Right kidney (tissue), 9 donors: ENCODE measurements around the gene AQP11.
"Not testable (repeated sequence)": the region's sequence is repeated elsewhere in the genome, so short reads cannot be mapped to it uniquely, and the experiment has no call there.

Experiments used
- DNase-seq: peaks from one replicate; pipeline ENCODE4 v3.0.0-alpha.2; 2016
- long read RNA-seq, 8 donors: transcript quantifications; one replicate each; lab custom pipeline, GENCODE V29; 2026

The AQP11 gene
- long read RNA-seq, donor 1, transcript AQP11-201 (3 exons, 2,152 nt), result major isoform, 6 of 6 reads
- long read RNA-seq, donor 1, partial matches to known transcripts, result 0 of 6 reads
- long read RNA-seq, donor 1, other reads (novel, unspliced or antisense), result 0 of 6 reads
- long read RNA-seq, donor 2, partial matches to known transcripts, result 0 of 4 reads
- long read RNA-seq, donor 2, other reads (novel, unspliced or antisense), result 0 of 4 reads
- long read RNA-seq, donor 3, partial matches to known transcripts, result 0 of 1 reads
- long read RNA-seq, donor 3, other reads (novel, unspliced or antisense), result 0 of 1 reads
- long read RNA-seq, donor 4, partial matches to known transcripts, result 174 of 228 reads
- long read RNA-seq, donor 4, other reads (novel, unspliced or antisense), result 50 of 228 reads
- long read RNA-seq, donor 5, transcript AQP11-201 (3 exons, 2,152 nt), result major isoform, 7 of 305 reads
- long read RNA-seq, donor 5, partial matches to known transcripts, result 292 of 305 reads
- long read RNA-seq, donor 5, other reads (novel, unspliced or antisense), result 6 of 305 reads
- long read RNA-seq, donor 6, partial matches to known transcripts, result 0 of 3 reads
- long read RNA-seq, donor 6, other reads (novel, unspliced or antisense), result 0 of 3 reads
- long read RNA-seq, donor 7, transcript AQP11-201 (3 exons, 2,152 nt), result major isoform, 8 of 8 reads
- long read RNA-seq, donor 7, partial matches to known transcripts, result 0 of 8 reads
- long read RNA-seq, donor 7, other reads (novel, unspliced or antisense), result 0 of 8 reads
- long read RNA-seq, donor 8, partial matches to known transcripts, result 22 of 151 reads
- long read RNA-seq, donor 8, other reads (novel, unspliced or antisense), result 126 of 151 reads

DNA sequence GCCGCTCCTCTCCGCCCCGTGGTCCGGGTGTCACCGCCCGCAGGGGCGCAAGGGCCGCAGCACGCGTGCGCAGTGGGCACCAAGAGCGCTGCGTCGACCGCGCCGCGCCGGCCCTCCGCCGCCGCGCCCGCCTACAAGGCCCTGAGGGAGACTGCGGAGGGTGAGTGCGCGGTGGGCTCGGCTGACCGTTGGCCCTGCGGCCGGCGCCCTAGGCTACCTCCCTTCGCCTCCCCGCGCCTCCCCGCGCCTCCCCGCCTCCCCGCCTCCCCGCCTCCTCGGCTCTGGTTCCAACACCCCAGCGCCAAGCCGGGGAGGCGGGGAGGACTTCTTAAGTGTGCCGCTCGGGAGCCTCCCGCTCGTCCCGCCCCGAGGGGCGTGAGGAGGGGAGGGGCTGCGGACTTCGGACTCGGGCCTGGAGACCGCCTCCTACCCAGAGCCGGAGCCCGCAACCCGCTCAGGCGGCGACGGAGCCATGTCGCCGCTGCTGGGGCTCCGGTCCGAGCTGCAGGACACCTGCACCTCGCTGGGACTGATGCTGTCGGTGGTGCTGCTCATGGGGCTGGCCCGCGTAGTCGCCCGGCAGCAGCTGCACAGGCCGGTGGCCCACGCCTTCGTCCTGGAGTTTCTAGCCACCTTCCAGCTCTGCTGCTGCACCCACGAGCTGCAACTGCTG is at the start of gene AQP11:
AQP11 (plus strand) TSS at position 433 of the 673 bp plus-strand sequence; CDS start at position 473, 40 bp downstream.
- peak; percentile 94 for DNase-seq

DNA sequence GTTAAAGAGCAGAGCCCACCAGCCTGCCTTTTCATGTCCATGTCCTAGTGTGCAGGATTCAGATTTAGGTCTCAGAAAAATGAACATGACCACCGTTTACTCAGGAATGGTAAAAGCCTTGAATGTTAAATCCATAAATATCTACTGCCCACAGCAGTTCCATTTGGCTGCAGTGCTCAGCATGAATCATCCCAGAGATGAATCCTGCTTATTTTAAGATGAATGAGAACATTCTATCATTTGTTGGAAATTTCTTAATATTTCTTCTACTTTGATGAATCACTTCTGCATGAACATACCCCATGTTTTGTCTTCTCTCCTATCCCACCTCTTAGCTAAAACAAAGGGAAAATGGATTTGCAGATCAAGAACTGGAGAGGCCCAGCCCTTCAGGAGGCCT is 47.5 kb upstream of the AQP11 start:
- DNase-seq, result no peak

- no peak for DNase-seq
Measured at GRCh38 chr11:77547047-77547836, 42.5 kb upstream of the AQP11 start.

GRCh38 chr11:77547863-77548551 is 41.7 kb upstream of the AQP11 start:
- peak; percentile 20 for DNase-seq

- DNase-seq, result no peak
Measured at GRCh38 chr11:77548552-77549445, 41.0 kb upstream of the AQP11 start.

- DNase-seq, result not testable (repeated sequence)
Measured at GRCh38 chr11:77551426-77551825, 38.3 kb upstream of the AQP11 start.

- DNase-seq, result no peak
Measured at GRCh38 chr11:77557553-77557952, 32.2 kb upstream of the AQP11 start.

GRCh38 chr11:77558380-77558779 is 31.4 kb upstream of the AQP11 start:
- DNase-seq, result no peak

DNA sequence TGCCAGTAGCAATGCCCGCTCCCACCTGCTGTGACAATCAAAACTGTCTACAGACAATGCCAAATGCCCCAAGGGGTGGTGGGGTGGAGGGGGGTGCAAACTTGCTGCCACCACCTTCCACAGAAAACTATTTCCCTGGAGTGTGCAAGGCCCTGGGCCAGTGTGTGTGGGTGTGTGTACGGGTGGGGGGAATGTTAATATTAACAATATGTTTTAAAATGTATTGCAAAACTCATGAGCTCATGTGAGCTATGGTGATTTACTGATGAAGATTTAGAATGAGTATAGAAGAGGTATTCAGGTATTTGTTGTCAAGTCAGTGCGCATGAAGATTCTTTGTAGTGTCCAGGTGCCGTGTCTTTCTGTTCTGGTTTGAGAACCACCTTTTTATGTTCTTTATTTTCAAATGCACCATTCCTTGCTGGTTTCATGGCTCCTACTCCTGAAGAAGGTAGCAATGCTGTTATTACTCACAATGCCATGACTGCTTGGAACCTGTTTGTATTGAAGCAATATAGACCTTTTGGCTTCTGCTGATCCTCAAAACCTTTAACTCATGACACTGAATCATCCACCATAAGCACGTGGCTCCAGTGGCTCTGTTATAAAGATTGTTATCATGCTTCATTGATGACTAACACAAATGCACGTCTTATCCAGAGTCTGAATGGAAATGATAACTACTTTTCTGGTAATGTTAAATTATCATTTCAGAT is 29.9 kb upstream of the AQP11 start:
- DNase-seq, result no peak

- no peak for DNase-seq
Measured at GRCh38 chr11:77560605-77561004, 29.1 kb upstream of the AQP11 start.

DNA sequence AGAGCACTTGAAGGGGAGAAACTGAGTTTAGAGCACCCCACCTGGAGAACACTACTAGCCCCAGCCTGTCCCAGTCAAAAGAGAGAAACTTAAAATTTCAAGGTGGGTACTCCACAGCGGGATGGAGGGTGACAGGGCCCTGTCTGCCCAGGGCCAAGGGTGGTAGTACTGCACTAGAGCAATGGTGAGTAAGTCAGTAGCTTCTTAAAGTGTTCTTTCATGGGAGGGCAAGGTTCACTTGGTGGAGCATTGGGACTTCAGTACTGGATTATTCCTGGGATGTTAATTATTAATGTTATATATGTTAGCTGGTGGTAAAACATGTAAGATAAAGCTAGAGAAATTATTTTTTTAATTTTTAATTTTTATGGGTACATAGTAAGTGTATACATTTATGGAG is 28.5 kb upstream of the AQP11 start:
- DNase-seq, result no peak

- DNase-seq, result no peak
Measured at GRCh38 chr11:77568306-77568705, 21.4 kb upstream of the AQP11 start.

DNA sequence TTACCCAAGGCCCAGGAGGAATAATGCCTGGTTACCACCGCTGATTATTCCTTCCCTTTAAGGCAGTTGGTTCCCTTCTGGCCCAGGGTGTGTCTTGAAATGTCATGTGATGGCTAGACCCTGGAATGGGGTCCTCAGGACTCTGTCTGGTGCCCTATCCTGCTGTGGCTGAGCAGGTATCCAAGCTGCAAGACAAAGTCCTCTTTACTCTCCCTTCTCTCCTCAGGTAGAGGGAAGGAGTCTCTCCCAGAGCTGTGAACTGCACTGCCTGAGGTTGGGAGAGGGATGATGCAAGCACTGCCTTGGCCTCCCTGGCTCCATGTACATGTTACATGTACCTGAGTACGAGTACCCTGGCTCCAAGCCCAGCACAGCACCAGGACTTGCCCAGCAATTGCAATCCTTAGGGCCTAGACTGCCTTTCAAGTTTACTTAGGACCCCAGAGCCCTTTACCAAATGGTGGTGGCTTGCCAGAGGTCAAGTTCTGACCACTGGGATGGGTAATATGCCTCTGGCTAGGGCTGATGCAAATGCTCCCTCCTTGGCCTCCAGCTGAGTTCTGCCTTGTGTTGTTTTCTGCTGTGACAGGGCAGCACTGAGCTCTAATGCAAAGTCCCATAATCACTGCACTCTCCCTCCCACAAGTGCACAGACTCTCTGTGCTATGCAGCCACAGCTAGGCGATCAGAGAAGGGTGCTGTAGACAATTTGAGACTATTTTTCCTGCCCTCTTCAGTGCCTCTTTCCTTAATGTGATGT is 20.7 kb upstream of the AQP11 start:
- no peak for DNase-seq

DNA sequence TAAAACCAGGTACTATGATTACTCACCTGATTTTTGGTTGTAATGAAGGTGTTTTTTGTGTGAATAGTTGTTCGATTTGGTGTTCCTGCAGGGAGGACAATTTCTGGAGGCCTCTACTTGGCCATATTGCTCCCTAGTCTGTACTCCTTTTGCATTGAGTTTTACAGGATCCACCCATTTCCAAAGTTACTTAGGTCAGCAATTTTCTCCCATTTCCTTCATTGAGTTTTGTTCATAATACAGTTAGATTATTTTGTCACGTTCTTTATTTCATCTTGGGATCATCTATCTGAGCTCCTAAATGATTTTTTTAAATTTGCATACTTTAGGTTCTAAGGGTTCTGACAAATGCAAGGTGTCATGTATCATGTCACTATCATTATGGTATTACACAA is 20.1 kb upstream of the AQP11 start:
- DNase-seq, result no peak

DNA sequence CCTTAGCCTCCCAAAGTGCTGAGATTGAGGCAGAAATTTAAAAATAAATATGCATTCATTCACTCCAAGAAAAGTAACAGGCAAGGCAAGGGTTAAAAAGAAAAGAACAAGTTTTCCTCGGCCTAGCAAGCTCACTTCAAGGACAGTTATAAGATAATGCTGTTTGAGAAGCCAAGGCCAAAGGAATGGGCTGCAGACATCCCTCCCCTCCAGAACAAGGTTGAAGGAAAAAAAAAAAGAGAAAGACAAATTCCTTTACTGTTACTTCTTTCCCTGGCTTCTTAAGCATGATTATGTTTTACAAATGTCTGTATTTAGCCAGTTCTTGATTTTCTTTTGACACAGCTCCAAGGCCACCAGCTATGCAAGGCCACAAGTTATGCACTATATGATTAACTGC is 18.9 kb upstream of the AQP11 start:
- DNase-seq, result not testable (repeated sequence)

DNA sequence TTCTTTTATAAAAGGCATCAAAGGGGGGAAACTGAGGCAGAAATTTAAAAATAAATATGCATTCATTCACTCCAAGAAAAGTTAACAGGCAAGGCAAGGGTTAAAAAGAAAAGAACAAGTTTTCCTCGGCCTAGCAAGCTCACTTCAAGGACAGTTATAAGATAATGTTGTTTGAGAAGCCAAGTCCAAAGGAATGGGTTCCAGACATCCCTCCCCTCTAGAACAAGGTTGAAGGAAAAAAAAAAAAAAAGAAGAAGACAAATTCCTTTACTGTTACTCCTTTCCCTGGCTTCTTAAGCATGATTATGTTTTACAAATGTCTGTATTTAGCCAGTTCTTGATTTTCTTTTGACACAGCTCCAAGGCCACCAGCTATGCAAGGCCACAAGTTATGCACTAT is 14.3 kb upstream of the AQP11 start:
- DNase-seq, result not testable (repeated sequence)

GRCh38 chr11:77580712-77581337 is 8.9 kb upstream of the AQP11 start:
- DNase-seq, result no peak

- no peak for DNase-seq
Measured at GRCh38 chr11:77589181-77589520, 602 bp upstream of the AQP11 start.
